Keratinocyte (primary cell): Measurements from ENCODE around the gene MEGF11. TPM values are rescaled to one million over a fixed set of nuclear protein-coding genes. Genes with fewer than 3 reads are reported as not detected.

Experiments used
- DNase-seq: peaks from one replicate; pipeline ENCODE4 v3.0.0-alpha.2; 2011; ENCODE audit warnings: low read depth, missing footprints, low spot score
- FAIRE-seq: peaks from 2 replicates; lab custom pipeline; 2011; peaks lifted over from hg19 to GRCh38; lab: Jason Lieb, UNC
- H2AFZ ChIP-seq: 2 replicates; pipeline ENCODE4 v1.6.0; 2012; ENCODE audit warnings: low read length, control low read depth, inconsistent platforms; ENCODE audit not compliant: control insufficient read depth
- H3K27ac ChIP-seq: 2 replicates; pipeline ENCODE4 v1.5.1; 2011; ENCODE audit warnings: low read length; ENCODE audit not compliant: control insufficient read depth, insufficient read depth
- H3K27me3 ChIP-seq: 3 replicates; pipeline ENCODE4 v1.6.0; 2011; ENCODE audit warnings: low read length; ENCODE audit not compliant: control insufficient read depth, insufficient read depth; ENCODE audit errors: extremely low read depth
- H3K36me3 ChIP-seq, 2 experiments: 2 replicates in 1 of 2; 3 replicates in 1 of 2; pipeline ENCODE4 v1.5.1; 2011; ENCODE audit warnings: low read length in 2 of 2, mild to moderate bottlenecking in 1 of 2; ENCODE audit not compliant: control insufficient read depth in 2 of 2, insufficient read depth in 2 of 2; ENCODE audit errors: extremely low read depth in 1 of 2
- H3K4me1 ChIP-seq: 3 replicates; pipeline ENCODE4 v1.5.1; 2011; ENCODE audit warnings: low read length; ENCODE audit not compliant: control insufficient read depth, insufficient read depth; ENCODE audit errors: extremely low read depth
- H3K4me2 ChIP-seq: 3 replicates; pipeline ENCODE4 v1.6.0; 2011; ENCODE audit warnings: low read depth, low read length; ENCODE audit not compliant: control insufficient read depth, insufficient read depth; ENCODE audit errors: extremely low read depth
- H3K4me3 ChIP-seq, 3 experiments: fragments of 200-600 bp in 1 of 3; sonication (generic) in 1 of 3; 2 replicates in 2 of 3; 3 replicates in 1 of 3; pipeline ENCODE4 v1.5.1; 2011 to 2016; ENCODE audit warnings: low read length in 3 of 3, mild to moderate bottlenecking in 3 of 3, control low read depth in 2 of 3, inconsistent platforms in 1 of 3, low read depth in 1 of 3, mixed read lengths in 1 of 3, mixed run types in 1 of 3, moderate library complexity in 1 of 3; ENCODE audit not compliant: control insufficient read depth in 2 of 3, insufficient read depth in 2 of 3; ENCODE audit errors: extremely low read depth in 1 of 3
- H3K79me2 ChIP-seq: 2 replicates; pipeline ENCODE4 v1.6.0; 2012; ENCODE audit warnings: low read length; ENCODE audit not compliant: control insufficient read depth, insufficient read depth
- H3K9ac ChIP-seq: 3 replicates; pipeline ENCODE4 v1.6.0; 2011; ENCODE audit warnings: low read length; ENCODE audit not compliant: control insufficient read depth, insufficient read depth; ENCODE audit errors: extremely low read depth
- H3K9me1 ChIP-seq: 3 replicates; pipeline ENCODE4 v1.6.0; 2011; ENCODE audit warnings: low read length; ENCODE audit not compliant: control insufficient read depth, insufficient read depth; ENCODE audit errors: extremely low read depth
- H3K9me3 ChIP-seq: 2 replicates; pipeline ENCODE4 v1.5.1; 2012; ENCODE audit warnings: low read depth, low read length; ENCODE audit not compliant: control insufficient read depth
- H4K20me1 ChIP-seq: 3 replicates; pipeline ENCODE4 v1.6.0; 2011; ENCODE audit warnings: low read length; ENCODE audit not compliant: control insufficient read depth, insufficient read depth; ENCODE audit errors: extremely low read depth
- EZH2 ChIP-seq: IDR thresholded peaks from one replicate; pipeline ENCODE4 v1.6.1; 2012; ENCODE audit warnings: inconsistent platforms, mild to moderate bottlenecking, low read length, moderate library complexity
- dilution Hi-C: fragments of 300-500 bp; cut with MboI; formaldehyde crosslinking; loops from one replicate; pipeline ENCODE4 v1.7.0; 2020; ENCODE audit warnings: low sequenced_read_pairs; ENCODE audit not compliant: extremely low pct_ligation_motif_present
- polyA plus RNA-seq, 5 experiments: library from polyadenylated mRNA; depleted of rRNA in 3 of 5; stranded (reverse) in 3 of 5; stranded (forward) in 1 of 5; unstranded in 1 of 5; fragments of >200 nt; gene quantifications; 1 replicate in 1 of 5; 2 replicates in 3 of 5; 3 replicates in 1 of 5; pipeline versions ENCODE4 v1.2.1 to v1.2.3, GENCODE V29; 2011 to 2012; ENCODE audit warnings: missing spikeins in 2 of 5, low read depth in 1 of 5, low replicate concordance in 1 of 5
- TF ChIP-seq, protein P1 (sequence below), 3 experiments: IDR thresholded peaks in 1 of 3; conservative IDR thresholded peaks in 1 of 3; optimal IDR thresholded peaks in 1 of 3; 2 replicates in 2 of 3; 3 replicates in 1 of 3; pipeline versions ENCODE3 to v1.5.1; 2011; ENCODE audit warnings: low read length in 3 of 3, mild to moderate bottlenecking in 3 of 3, moderate library complexity in 2 of 3, control low read depth in 1 of 3, inconsistent platforms in 1 of 3; ENCODE audit not compliant: insufficient read depth in 2 of 3; ENCODE audit errors: extremely low read depth in 1 of 3

MEGF11 gene
- polyA plus RNA-seq, 1 donor (not counting 4 experiments of a cell fraction or from before 2014, with no cell fraction given): not detected

DNA sequence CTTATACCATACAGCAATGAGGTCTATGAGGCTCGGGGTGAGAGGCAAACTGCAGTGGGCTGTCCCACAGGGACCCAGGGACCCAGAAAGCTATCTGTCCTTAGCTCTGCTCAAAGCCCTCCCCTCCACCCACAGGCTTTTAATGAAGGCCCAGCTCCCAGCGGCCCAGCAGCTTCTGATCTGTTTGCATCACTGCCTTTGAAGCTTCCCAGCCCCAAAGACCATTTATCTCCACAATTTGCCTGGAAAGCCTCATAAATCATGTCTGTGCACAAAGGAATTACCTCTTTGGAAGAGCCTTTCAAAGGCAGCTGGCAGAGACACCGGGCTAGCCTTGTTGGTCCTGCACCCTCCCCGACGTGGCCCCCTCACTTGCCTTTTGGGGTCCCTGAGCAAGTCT lies 260.3 kb downstream of the MEGF11 start:
- H3K9me1 ChIP-seq: no peaks in the 10 kb centered on the region
- H3K4me2 ChIP-seq: no peak overlapping the region
- no peaks in the 10 kb centered on the region for H4K20me1 ChIP-seq
- TF ChIP-seq, protein P1, sequence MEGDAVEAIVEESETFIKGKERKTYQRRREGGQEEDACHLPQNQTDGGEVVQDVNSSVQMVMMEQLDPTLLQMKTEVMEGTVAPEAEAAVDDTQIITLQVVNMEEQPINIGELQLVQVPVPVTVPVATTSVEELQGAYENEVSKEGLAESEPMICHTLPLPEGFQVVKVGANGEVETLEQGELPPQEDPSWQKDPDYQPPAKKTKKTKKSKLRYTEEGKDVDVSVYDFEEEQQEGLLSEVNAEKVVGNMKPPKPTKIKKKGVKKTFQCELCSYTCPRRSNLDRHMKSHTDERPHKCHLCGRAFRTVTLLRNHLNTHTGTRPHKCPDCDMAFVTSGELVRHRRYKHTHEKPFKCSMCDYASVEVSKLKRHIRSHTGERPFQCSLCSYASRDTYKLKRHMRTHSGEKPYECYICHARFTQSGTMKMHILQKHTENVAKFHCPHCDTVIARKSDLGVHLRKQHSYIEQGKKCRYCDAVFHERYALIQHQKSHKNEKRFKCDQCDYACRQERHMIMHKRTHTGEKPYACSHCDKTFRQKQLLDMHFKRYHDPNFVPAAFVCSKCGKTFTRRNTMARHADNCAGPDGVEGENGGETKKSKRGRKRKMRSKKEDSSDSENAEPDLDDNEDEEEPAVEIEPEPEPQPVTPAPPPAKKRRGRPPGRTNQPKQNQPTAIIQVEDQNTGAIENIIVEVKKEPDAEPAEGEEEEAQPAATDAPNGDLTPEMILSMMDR (optimal IDR thresholded peaks at IDR 0.05 in 1 of 3, IDR thresholded peaks at IDR 0.05 in 1 of 3, conservative IDR thresholded peaks at IDR 0.05 in 1 of 3; ENCODE audit: extremely low read depth in 1 of 3, insufficient read depth in 2 of 3, low read length in 3 of 3): no peak
- no peak for TF ChIP-seq EZH2
- DNase-seq (no peak), FAIRE-seq (no peak)
- no peaks in the 10 kb centered on the region for H3K36me3 ChIP-seq
- H3K4me1 ChIP-seq: no peaks in the 10 kb centered on the region
- no peak overlapping the region for H3K9ac ChIP-seq
- H3K27me3 ChIP-seq: peaks cover 46% of the 10 kb centered on the region
- H3K9me3 ChIP-seq: no peaks in the 10 kb centered on the region
- H2AFZ ChIP-seq: no peak overlapping the region
- no peaks in the 10 kb centered on the region for H3K79me2 ChIP-seq
- no peak overlapping the region for H3K27ac ChIP-seq
- no peak overlapping the region for H3K4me3 ChIP-seq
- dilution Hi-C loops: no loop called here

DNA sequence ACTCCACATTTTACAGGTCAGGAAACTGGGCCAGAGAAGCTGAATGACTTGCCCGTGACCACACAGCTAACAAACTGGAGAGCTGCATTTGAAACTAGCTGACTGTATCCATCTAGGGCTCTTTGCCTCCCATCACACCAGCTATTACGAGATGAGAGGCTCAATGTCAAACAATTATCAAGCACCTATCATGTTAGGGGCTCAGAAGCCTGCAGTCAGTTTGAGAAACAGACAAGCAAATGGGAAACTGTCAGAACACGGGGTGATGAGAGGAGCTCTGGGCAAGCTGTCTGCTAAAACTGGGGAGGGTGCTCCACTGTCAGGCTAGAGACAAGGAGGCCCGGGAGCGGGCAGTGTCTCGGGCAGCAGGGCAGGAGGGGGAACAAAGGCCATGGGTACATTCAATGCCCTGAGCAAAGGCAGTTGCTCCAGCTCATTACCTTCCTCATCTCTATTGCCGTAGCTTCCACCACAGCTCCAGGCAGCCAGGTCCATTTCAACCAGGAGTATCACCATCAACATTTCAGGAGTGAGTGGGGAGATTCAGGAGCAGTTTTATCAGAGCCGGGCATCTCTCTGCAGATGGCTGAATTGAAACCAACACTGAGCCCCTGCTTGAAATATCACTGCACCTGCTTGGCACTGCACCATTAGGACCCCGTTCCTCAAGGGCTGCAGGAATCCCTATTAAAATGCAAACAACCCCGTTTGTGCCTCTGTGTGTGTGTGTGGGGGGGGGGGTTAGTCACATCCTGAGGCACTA lies 261.6 kb downstream of the MEGF11 start:
- Histone ChIP-seq H2AFZ (no peak overlapping the region), H3K79me2 (no peaks in the 10 kb centered on the region), H3K9me1 (no peaks in the 10 kb centered on the region), H3K27ac (no peak overlapping the region), H3K27me3 (peaks cover 49% of the 10 kb centered on the region), H3K4me3 (no peak overlapping the region), H3K9me3 (no peaks in the 10 kb centered on the region), H4K20me1 (no peaks in the 10 kb centered on the region), H3K36me3 (no peaks in the 10 kb centered on the region), H3K4me1 (no peaks in the 10 kb centered on the region), H3K9ac (no peak overlapping the region), H3K4me2 (no peak overlapping the region)
- no peak for FAIRE-seq
- no peak for TF ChIP-seq EZH2
- TF ChIP-seq, protein P1 (optimal IDR thresholded peaks at IDR 0.05 in 1 of 3, IDR thresholded peaks at IDR 0.05 in 1 of 3, conservative IDR thresholded peaks at IDR 0.05 in 1 of 3; ENCODE audit: extremely low read depth in 1 of 3, insufficient read depth in 2 of 3, low read length in 3 of 3): no peak
- dilution Hi-C loops: no loop called here
- DNase-seq: no peak
